Heart left ventricle (tissue), 16 donors: ENCODE data around the gene B4GALT1. TPM values are rescaled to one million over a fixed set of nuclear protein-coding genes. Genes with fewer than 3 reads are reported as not detected.

Experiments used
- ATAC-seq, 4 donors: fragments of 200-7000 bp; cut with Tn5 transposase; one replicate each; pipeline ENCODE4 v1.9.1; 2020 to 2022; ENCODE audit warnings: moderate library complexity in 4 of 4, mild to moderate bottlenecking in 3 of 4, moderate number of reproducible peaks in 1 of 4
- DNase-seq, 5 donors: peaks; one replicate each; pipeline ENCODE4 v3.0.0-alpha.2; 2020
- H3K27ac ChIP-seq, 12 donors: fragments of 200-600 bp; sonication (generic) in 4 of 12; one replicate each; pipeline versions ENCODE4 v1.5.0 to v1.8.0; 2016 to 2022; ENCODE audit warnings: mild to moderate bottlenecking in 2 of 12
- H3K27me3 ChIP-seq, 9 donors: fragments of 200-600 bp; sonication (generic) in 2 of 9; one replicate each; pipeline versions ENCODE4 v1.5.1 to v1.8.0; 2016 to 2022; ENCODE audit warnings: mild to moderate bottlenecking in 3 of 9
- H3K36me3 ChIP-seq, 9 donors: fragments of 200-600 bp; sonication (generic) in 2 of 9; one replicate each; pipeline versions ENCODE4 v1.5.0 to v1.8.0; 2018 to 2022; ENCODE audit warnings: mild to moderate bottlenecking in 2 of 9
- H3K4me1 ChIP-seq, 12 donors: fragments of 200-600 bp; sonication (generic) in 4 of 12; one replicate each; pipeline versions ENCODE4 v1.5.0 to v1.8.0; 2016 to 2022; ENCODE audit warnings: mild to moderate bottlenecking in 3 of 12
- H3K4me3 ChIP-seq, 12 donors: fragments of 200-600 bp; sonication (generic) in 4 of 12; one replicate each; pipeline versions ENCODE4 v1.5.0 to v1.8.0; 2017 to 2022; ENCODE audit warnings: mild to moderate bottlenecking in 9 of 12, moderate library complexity in 4 of 12
- H3K9me3 ChIP-seq, 12 donors: fragments of 200-600 bp; sonication (generic) in 4 of 12; one replicate each; pipeline versions ENCODE4 v1.5.0 to v1.8.0; 2016 to 2022; ENCODE audit warnings: mild to moderate bottlenecking in 1 of 12
- CTCF ChIP-seq, 12 donors: fragments of 200-600 bp; sonication (generic) in 4 of 12; IDR thresholded peaks; one replicate each; pipeline versions ENCODE4 v1.5.0 to v1.8.0; 2018 to 2022; ENCODE audit warnings: antibody characterized with exemption in 12 of 12, mild to moderate bottlenecking in 5 of 12
- POLR2A ChIP-seq, 2 donors: fragments of 450-650 bp; IDR thresholded peaks; one replicate each; pipeline ENCODE4 v1.6.1; 2017; ENCODE audit warnings: antibody characterized with exemption in 2 of 2, mild to moderate bottlenecking in 2 of 2, moderate library complexity in 2 of 2
- WGBS, 4 donors: extraction: QIAGEN DNeasy Blood & Tissue Kit in 2 of 4; methylation state at CpG; one replicate each; pipeline versions ENCODE4 v1.1.5 to v1.1.7; 2013 to 2018; 5-methylcytosine and 5-hydroxymethylcytosine counted together
- intact Hi-C, 10 donors: fragments of 100-400 bp; cut with DNase I; formaldehyde crosslinking; loops; one replicate each; pipeline versions ENCODE4 v1.11.1 to v1.14.2; 2022
- polyA plus RNA-seq, 2 donors: library from polyadenylated mRNA; stranded (reverse); fragments of 200-250 nt; gene quantifications; one replicate each; pipeline ENCODE4 v1.2.3, GENCODE V29; 2013
- total RNA-seq, 9 donors: library from RNA; depleted of rRNA in 2 of 9; stranded (reverse); fragments of >200 nt in 2 of 9; fragmentation: NEBNext Ultra II Directional in 3 of 9; extraction: Animal tissue kit (Norgen Biotek cat#: 25700) in 3 of 9; gene quantifications; one replicate each; pipeline versions ENCODE4 v1.1.0 to v1.2.4, GENCODE V29; 2016 to 2023
- donor health status: ischemic (EF 13 %, LVEDD 7.1; RV severe dilation, severe dysfunction).
- donor health status: healthy with polysubstance abuse.
- donor health status: DM: no; HTN: yes; CAD: no.
- donor health status: DM: no; HTN: no; CAD: no.
- donor health status: ischemic (EF 25% LVEDD 6.9; RV normal size, moderate dysfunction).
- donor health status: ischemic (EF 25% LVEDD 5.7; RV mildly dilated, moderate dysfunction).
- donor health status: healthy.
- donor health status: DM: yes; HTN: yes; CAD: no.
- donor health status: ischemic (EF 35%, LVEDD 5.7; RV mildly dilated, moderate dysfunction).
- donor health status: nonischemic (EF 11% LVEDD 7.7; RV severe dilation, severe dysfunction).
- donor health status: DM: yes; HTN: yes; CAD: no.
- donor health status: PGD.
- donor health status: ischemic (EF 29% LVEDD 5.4; RV normal size, mild dysfunction).
- donor health status: nonischemic (EF 23%, LVEDD 6.1; RV moderate dilation, normal function).

Gene B4GALT1
- total and polyA plus RNA-seq, 11 donors, result 10.6 to 73.3 (median 38.4) TPM

DNA sequence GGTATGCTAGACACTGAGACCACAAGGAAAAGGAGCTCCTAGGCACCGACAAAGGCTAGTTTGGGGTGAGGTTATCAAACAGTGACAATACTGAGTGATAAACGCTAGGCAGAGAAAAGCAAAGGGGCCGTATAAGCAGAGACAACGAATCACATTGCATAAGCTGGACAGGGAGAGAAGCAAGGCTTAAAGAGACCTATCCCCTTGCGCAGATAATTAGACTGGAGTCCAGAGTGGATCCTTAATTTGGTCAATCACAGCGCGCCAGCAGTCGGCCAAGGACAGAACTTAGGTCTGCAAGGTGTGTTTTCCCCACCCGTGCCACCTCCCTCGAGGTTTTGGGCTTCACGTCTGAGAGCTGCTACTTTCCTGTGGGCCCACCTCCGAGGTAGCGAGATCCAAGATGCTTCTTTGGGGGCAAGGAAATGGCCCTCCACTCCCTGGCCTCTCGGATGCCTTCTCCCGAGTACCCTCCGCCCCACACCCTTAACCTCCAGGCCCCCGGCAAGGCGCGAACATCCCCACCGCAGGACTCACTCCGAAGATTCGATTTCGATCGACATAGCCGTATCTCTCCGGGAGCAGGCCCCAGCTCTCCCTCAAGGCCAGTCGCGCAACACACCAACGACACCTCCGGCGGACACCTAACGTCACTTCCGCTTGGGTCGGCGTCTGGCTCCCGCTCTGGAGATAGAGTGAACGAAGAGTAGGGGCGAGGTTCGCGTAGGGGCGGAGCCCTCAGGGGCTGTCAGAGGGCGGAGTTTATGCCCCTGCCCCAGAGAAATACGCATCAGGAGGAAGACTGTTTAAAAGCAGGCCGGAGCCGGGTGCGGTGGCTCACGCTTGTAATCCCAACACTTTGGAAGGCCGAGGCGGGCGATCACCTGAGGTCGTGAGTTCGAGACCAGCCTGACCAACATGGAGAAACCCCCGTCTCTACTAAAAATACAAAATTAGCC, 90.8 kb downstream of the B4GALT1 start, which contains the start of gene SMU1:
TSS of gene SMU1 (minus strand) at position 629 of the 959 bp plus-strand sequence. CDS start at position 563, 66 bp downstream.
- H3K4me1 ChIP-seq, result peaks cover 0 to 30% (median 9%) of the 10 kb centered on the region in 12 donors
- WGBS, 4 donors, result 0 to 1% (median 0%) methylated on average over 39 to 53 of the region's 53 CpGs
- ATAC-seq, result peak; percentile 98 to 99 (median 98)
- peak; percentile 25 to 86 for TF ChIP-seq POLR2A (IDR thresholded peaks at IDR 0.05)
- no peak for TF ChIP-seq CTCF (IDR thresholded peaks at IDR 0.05)
- peak; percentile 96 to 98 (median 98) for DNase-seq
- no peaks in the 10 kb centered on the region for H3K27me3 ChIP-seq
- intact Hi-C loops, result no loop called here
- no peaks in the 10 kb centered on the region for H3K9me3 ChIP-seq
- H3K36me3 ChIP-seq, result peaks cover 0 to 33% (median 24%) of the 10 kb centered on the region in 9 donors
- H3K27ac ChIP-seq, result peak within 1 kb of the TSS; percentile 75 to 96 (median 91)
- H3K4me3 ChIP-seq, result peak within 1 kb of the TSS; percentile 39 to 89 (median 74)

DNA sequence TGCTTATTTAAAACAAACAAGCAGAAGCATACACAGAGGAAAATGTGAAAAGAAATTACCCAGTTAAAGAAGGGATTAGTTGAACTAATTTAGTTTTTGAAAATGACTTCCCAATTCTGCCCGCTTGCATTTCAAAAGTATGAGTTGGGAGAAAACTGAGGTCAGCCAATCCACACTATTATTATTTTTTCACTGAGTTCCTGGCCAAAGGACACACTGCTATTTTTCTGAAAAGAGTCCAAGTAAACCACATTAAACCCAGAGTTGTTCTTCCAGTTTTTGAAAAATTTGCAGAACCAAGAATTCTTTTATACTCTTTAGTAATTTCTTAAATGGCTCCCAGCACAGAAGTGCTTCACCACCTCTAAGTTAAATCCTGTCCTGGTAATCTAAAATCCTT, 98.1 kb downstream of the B4GALT1 start:
- no peak overlapping the region for H3K27ac ChIP-seq
- H3K36me3 ChIP-seq, result peaks cover 0 to 100% (median 95%) of the 10 kb centered on the region in 9 donors
- no peak for DNase-seq
- ATAC-seq, result no peak
- no peak for TF ChIP-seq POLR2A (IDR thresholded peaks at IDR 0.05)
- no peak for TF ChIP-seq CTCF (IDR thresholded peaks at IDR 0.05)
- H3K4me1 ChIP-seq, result peaks cover 0 to 24% (median 4%) of the 10 kb centered on the region in 12 donors
- H3K4me3 ChIP-seq, result no peak overlapping the region
- H3K9me3 ChIP-seq, result no peaks in the 10 kb centered on the region
- 86 to 95% (median 89%) methylated on average over 1 of the region's 1 CpG for WGBS, 4 donors
- intact Hi-C loops, result no loop called here
- no peaks in the 10 kb centered on the region for H3K27me3 ChIP-seq

DNA sequence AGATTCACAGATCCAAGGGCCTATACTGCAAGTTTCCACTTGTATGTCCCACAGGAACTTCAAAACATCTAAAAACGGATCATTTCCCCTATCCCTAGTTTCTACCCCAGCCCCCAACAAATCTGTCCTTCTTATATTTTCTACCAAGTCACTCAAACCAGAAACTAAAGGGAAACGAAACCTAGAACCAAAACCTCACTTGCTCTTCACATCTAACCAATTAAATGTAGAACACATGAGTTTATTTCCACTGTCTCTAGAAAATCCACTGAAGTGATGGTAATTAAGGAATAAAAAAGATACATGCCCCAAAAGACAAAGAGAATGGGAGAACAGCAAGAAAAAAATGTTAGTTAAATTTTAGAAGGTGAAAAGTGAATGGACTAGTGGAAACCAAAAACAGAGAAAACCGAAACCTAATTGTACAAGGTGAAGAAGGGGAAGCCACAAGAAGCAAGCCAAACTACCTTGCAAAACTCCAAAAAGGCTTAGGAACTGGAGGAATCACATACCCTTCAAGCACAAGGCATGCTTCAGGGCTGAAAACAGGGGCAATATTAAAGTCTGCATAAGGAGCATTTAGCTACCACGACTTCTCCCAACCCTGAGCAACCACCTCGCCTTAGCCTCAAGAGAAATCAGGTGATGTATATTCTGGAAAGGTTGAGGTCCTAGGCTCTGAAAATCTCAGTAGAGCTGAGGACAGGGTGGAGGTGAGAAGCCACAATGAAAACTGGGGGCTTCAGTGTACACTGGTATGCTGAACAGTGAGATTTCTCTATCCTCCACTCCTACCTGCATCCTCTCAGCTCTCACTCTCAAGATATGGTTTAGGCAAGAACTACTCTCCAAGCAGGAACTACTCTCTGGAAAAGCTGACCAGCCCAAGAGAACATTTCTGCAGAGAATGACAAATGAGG, 101.7 kb downstream of the B4GALT1 start:
- Histone ChIP-seq H3K27me3 (no peaks in the 10 kb centered on the region), H3K4me1 (peaks cover 0 to 15% (median 4%) of the 10 kb centered on the region in 12 donors), H3K9me3 (no peaks in the 10 kb centered on the region), H3K27ac (peak overlapping the region in 1 of 12 donors; percentile 77), H3K4me3 (peak overlapping the region in 1 of 12 donors; percentile 12), H3K36me3 (peaks cover 0 to 100% (median 98%) of the 10 kb centered on the region in 9 donors)
- ATAC-seq, result no peak
- 89 to 92% (median 91%) methylated on average over 5 of the region's 5 CpGs for WGBS, 4 donors
- TF ChIP-seq CTCF (IDR thresholded peaks at IDR 0.05) (no peak), POLR2A (IDR thresholded peaks at IDR 0.05) (no peak)
- DNase-seq, result no peak
- intact Hi-C loops, result no loop called here

Other genes starting within 250 kb of the B4GALT1 start
- 10 to 100 TPM in 8 of 9 donors, 1 to 10 TPM in 1; 9.4 to 22.5 (median 16.1) TPM for gene APTX, start 165.7 kb downstream of the B4GALT1 start, total RNA-seq
- 10 to 100 TPM; 12.5 to 33.4 TPM for gene APTX, start 165.7 kb downstream of the B4GALT1 start, polyA plus RNA-seq
- gene DNAJA1, start 142.1 kb downstream of the B4GALT1 start, total RNA-seq, result 100 to 1,000 TPM in 1 of 9 donors, 10 to 100 TPM in 8; 48.6 to 104 (median 63.1) TPM
- gene DNAJA1, start 142.1 kb downstream of the B4GALT1 start, polyA plus RNA-seq, result 100 to 1,000 TPM in 1 of 2 donors, 10 to 100 TPM in 1; 32.6 to 133 TPM
- 10 to 100 TPM; 11.5 to 19.4 (median 15.8) TPM for gene SMU1, start 90.7 kb downstream of the B4GALT1 start, total RNA-seq
- gene SMU1, start 90.7 kb downstream of the B4GALT1 start, polyA plus RNA-seq, result 10 to 100 TPM in 1 of 2 donors, 1 to 10 TPM in 1; 6.7 to 12.3 TPM
- not detected for gene SPINK4, start 72.8 kb upstream of the B4GALT1 start, total RNA-seq
- not detected for gene SPINK4, start 72.8 kb upstream of the B4GALT1 start, polyA plus RNA-seq
- 100 to 1,000 TPM in 6 of 9 donors, 10 to 100 TPM in 3; 71.0 to 144 (median 112) TPM for gene BAG1, start 97.4 kb upstream of the B4GALT1 start, total RNA-seq
- 100 to 1,000 TPM; 110 to 132 TPM for gene BAG1, start 97.4 kb upstream of the B4GALT1 start, polyA plus RNA-seq
- 10 to 100 TPM; 37.6 to 58.5 (median 53.0) TPM for gene CHMP5, start 97.7 kb upstream of the B4GALT1 start, total RNA-seq
- 10 to 100 TPM; 24.7 to 76.5 TPM for gene CHMP5, start 97.7 kb upstream of the B4GALT1 start, polyA plus RNA-seq
- gene NFX1, start 123.2 kb upstream of the B4GALT1 start, total RNA-seq, result 10 to 100 TPM; 25.4 to 42.0 (median 36.1) TPM
- gene NFX1, start 123.2 kb upstream of the B4GALT1 start, polyA plus RNA-seq, result 10 to 100 TPM; 13.7 to 23.8 TPM
- 100 to 1,000 TPM in 6 of 9 donors, 10 to 100 TPM in 3; 82.5 to 252 (median 113) TPM for gene AQP7, start 235.2 kb upstream of the B4GALT1 start, total RNA-seq
- 100 to 1,000 TPM in 1 of 2 donors, 10 to 100 TPM in 1; 32.1 to 216 TPM for gene AQP7, start 235.2 kb upstream of the B4GALT1 start, polyA plus RNA-seq